D341Med (cell line): ENCODE data around the gene KRT8.
"Not testable (repeated sequence)": the region's sequence is repeated elsewhere in the genome, so short reads cannot be mapped to it uniquely, and the experiment has no call there.

Experiments
- DNase-seq: peaks from one replicate; pipeline ENCODE4 v3.0.0; 2012; ENCODE audit warnings: low spot score

KRT8 gene

GRCh38 chr12:52904509-52905300, at the start of gene KRT8:
Gene KRT8, minus strand, starts transcription at chr12:52905076. Its CDS starts 95 bp downstream, at chr12:52904981.
- DNase-seq: not testable (repeated sequence)

DNA sequence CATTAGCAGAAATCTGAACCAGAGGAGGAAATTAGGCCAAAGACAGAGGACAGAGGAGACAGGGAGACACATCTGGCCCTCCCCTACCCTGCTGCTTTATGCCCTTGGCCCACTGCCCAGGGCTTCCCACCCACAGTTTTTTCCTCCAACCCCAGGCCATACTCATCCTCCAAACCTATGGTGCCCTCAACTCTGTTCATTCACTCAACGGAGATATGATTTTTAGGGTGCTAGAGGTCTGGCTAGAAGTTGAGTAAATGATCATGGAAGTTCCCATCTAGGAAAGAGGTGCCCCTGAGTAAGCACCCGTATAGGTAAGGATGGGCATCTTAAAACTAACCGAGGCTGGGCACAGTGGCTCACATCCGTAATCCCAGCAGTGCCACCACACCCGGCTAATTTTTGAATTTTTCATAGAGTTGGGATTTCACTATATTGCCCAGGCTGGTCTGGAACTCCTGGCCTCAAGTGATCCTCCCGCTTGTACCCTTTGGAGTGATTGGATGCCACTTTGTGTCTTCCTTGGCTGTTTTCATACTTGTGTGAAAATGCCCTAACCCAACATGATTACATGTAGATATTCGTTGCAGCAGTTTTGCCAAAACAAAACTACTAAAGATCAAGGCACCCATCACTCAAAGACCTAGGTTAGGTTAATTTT, 48.4 kb upstream of the KRT8 start:
- no peak for DNase-seq

GRCh38 chr12:52952076-52952801, 47.4 kb upstream of the KRT8 start:
- no peak for DNase-seq

DNA sequence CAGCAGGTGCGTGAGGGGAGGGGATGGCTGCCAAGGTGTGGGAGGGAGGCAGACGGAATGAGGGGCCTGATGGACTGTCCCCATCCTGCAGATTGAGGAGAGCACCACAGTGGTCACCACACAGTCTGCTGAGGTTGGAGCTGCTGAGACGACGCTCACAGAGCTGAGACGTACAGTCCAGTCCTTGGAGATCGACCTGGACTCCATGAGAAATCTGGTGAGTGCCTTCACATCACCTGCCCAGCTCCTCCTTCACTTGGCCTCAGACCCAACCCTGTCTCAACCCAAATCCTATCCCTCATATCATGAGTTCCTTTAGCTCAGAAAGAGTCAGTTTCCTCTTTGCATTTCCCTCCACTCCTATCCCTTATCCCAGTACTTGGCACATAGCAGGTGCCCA, 46.8 kb upstream of the KRT8 start:
- DNase-seq: no peak

DNA sequence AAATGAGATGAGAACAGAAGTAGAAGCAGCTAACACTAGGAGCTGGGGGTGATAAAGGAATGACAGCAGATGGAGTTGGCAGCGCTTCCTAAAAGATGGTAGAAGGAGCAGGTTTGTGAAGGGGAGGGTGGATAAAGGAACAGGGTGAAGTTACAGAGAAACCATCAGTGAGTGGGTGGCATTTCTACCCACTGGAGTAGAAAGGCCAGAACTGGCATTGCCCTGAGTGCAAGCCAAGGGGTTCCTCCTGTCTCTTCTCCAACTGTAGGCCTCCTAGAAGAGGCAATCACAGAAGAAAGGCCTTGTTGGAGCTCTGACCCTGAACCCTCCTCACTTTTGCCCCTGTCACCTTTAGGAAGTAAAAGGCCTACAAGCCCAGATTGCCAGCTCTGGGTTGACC, 46.2 kb upstream of the KRT8 start:
- DNase-seq: no peak

DNA sequence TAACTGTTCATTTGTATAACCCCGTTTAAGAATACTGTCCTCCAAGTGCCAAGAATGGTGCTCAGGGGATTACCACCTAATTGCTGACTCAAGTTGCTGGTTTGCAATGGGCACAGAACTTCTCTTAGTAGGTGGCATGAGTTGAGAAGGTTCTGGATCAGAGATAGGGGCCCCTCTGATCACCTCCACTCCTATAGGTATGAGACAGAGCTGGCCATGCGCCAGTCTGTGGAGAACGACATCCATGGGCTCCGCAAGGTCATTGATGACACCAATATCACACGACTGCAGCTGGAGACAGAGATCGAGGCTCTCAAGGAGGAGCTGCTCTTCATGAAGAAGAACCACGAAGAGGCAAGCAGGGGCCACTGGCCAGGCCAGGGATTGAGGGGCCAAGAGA, 45.7 kb upstream of the KRT8 start:
- DNase-seq: no peak

GRCh38 chr12:52949413-52950331, 44.8 kb upstream of the KRT8 start:
- DNase-seq: no peak

GRCh38 chr12:52947738-52948423, 43.0 kb upstream of the KRT8 start:
- DNase-seq: no peak

DNA sequence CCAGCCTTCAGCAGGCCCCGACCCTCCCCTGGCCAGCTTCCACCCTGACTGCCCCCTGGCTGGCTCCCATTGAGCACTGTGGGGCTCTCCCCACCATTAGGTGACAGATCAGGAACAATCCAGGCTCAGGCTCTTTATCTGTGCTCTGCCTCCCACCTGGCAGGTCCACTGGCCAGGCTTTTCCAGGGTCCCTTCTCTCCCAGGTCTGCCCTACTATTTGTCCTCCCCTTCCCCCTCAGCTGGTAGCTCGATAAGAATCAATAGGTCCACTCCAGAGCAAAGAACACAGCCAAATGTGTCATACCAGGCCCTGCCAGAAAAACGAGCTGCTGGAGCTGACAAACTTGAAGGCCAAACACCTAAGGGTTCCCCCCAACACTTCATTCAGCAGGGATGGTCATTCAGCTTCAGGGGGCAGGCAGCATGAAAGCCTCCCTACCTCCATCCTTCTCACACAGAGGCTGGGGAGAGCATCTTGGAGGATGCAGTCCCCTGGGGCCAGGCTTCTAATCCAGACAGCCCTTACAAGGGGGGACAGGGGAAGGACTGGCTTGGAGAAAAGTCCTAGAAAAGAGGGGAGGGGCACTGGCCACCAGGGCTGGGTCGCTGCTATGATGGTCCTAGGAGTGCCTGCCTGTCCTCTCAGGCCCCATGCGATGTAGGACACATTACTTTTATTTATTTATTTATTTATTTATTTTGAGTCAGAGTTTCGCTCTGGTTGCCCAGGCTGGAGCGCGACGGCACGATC, 42.1 kb upstream of the KRT8 start:
- no peak for DNase-seq

DNA sequence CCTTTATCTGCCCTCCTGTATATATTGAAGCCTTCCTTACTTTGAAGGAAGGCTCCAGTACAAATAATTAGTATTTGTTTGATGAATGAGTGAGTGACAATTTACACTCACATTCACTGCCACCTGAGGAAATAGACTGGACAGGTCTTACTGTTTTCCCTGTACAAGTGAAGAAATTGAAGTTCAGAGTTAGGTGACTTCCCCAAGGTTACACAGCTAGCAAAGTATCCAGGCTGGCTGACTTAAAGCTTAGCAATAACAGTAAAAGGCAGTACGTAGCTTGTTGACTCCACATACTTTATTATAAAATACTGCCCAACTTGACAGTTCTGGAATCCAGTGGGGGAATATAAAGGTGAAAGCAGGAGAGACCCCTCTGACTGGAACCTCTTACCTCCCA, 41.5 kb upstream of the KRT8 start:
- no peak for DNase-seq

GRCh38 chr12:52945389-52946232, 40.7 kb upstream of the KRT8 start:
- no peak for DNase-seq

GRCh38 chr12:52944683-52945388, 40.0 kb upstream of the KRT8 start:
- no peak for DNase-seq

DNA sequence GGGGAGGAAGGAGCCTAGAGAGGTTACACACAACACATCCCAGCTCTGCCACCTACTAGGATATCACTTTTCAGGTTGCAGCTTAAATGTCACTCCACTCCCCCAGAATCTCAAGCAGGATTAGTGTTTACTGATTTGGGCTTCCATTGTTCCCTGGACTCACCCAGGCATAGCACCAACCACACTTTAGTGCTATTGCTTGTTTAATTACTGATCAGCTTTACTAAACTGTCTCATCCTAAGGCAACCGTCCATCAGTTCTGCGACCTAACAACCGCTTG, 38.0 kb upstream of the KRT8 start:
- no peak for DNase-seq

DNA sequence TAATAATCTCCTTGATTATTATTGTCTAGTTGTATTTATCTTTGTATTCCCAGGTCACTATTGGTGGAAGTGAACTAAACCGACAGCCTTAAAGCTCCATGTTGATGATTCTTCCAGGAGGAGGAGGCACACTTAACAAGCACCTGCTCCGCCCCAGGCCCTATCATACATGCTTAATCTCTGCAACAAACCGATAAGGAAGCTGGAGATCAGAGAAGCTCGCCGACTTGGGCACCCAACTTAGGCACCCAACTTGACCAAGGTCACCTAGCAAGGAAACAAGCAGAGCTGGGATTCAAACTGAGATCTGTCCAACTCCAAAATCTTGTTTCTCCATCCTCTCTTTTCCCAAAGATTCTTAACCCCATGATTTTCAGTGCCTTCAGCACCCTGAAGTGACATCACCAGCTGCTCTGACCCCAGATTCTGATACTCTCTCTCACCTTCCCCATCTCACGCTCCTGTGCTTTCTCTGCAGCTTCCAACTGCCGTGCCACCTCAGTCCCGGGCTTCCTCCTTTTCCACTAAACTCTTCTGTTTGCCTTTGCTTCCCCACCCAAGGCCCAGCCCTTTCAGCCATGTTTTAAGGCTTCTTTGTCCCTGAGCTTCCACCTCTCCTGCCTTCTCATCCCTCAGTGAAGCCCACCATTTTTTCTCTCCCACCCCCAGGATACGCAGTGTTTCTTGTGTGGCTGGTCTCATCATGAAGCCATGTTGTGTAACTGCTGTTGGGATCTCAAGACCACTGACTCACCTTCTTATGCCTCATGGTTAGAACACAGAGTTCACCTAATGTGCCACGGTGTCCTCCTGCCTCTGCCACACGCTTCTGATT, 37.4 kb upstream of the KRT8 start:
- DNase-seq: no peak

DNA sequence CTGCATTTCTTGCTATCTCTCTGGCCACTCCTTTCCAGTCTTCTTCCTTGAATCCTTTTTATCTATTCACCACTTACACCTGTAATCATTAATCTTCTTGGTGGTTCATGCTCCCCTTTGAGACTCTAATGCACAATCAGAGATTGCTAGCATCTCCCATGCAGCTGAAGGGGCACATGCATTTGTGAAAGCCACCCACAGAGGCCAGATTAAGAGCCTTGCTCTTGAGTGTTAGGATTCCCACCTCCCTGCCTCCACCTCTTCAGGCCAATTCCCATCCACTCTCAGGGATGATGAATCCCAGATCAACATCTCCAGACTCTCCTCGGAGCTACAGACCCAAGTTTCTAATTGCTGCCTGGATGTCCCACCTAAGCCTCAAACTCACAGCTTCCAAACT, 24.7 kb upstream of the KRT8 start:
- no peak for DNase-seq

GRCh38 chr12:52927964-52928363, 23.1 kb upstream of the KRT8 start:
- no peak for DNase-seq

DNA sequence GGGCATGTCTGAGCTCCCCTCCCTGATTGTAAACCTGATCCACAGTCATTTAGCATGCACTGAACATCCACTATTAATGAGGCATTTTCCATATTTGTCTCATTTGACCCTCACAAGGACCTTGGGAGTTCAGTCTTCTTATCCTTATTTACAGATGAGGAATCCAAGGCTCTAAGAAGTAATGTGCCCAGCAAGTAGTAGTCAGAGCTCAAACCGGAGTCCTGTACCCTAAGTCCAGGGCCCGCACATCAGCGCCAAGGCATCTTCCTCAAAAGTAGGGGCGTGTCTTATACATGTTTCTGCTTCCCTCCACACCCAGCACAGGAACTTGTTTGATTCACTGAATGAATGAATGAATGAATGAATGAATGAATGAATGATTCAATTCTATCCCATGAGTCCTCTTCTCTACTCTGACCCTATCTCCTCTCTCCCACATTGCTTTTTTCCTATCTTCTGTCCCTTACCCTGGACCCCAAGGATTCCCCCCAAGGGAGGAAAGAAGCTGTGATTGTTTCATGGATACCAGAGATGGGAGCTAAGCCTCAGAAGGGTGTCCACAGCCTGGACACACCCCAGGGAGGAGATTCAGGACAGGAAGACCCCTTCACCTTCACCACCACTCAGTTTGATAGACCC, 21.8 kb upstream of the KRT8 start:
- no peak for DNase-seq
